ENCODE data around the gene HDAC4.

GRCh38 chr2:239028253-239028619, 372.6 kb downstream of the HDAC4 start:
- TF ChIP-seq, protein P1, sequence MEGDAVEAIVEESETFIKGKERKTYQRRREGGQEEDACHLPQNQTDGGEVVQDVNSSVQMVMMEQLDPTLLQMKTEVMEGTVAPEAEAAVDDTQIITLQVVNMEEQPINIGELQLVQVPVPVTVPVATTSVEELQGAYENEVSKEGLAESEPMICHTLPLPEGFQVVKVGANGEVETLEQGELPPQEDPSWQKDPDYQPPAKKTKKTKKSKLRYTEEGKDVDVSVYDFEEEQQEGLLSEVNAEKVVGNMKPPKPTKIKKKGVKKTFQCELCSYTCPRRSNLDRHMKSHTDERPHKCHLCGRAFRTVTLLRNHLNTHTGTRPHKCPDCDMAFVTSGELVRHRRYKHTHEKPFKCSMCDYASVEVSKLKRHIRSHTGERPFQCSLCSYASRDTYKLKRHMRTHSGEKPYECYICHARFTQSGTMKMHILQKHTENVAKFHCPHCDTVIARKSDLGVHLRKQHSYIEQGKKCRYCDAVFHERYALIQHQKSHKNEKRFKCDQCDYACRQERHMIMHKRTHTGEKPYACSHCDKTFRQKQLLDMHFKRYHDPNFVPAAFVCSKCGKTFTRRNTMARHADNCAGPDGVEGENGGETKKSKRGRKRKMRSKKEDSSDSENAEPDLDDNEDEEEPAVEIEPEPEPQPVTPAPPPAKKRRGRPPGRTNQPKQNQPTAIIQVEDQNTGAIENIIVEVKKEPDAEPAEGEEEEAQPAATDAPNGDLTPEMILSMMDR (tag by site-specific recombination; IDR thresholded peaks at IDR 0.05), result no peak
- no peak for TF ChIP-seq ZNF768 (tag by site-specific recombination; IDR thresholded peaks at IDR 0.05)
- TF ChIP-seq, protein P2, sequence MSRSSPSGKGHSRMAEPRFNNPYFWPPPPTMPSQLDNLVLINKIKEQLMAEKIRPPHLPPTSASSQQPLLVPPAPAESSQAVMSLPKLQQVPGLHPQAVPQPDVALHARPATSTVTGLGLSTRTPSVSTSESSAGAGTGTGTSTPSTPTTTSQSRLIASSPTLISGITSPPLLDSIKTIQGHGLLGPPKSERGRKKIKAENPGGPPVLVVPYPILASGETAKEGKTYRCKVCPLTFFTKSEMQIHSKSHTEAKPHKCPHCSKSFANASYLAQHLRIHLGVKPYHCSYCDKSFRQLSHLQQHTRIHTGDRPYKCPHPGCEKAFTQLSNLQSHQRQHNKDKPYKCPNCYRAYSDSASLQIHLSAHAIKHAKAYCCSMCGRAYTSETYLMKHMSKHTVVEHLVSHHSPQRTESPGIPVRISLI (tag by site-specific recombination; IDR thresholded peaks at IDR 0.05), result no peak
- no peak for TF ChIP-seq ZNF18 (tag by site-specific recombination; IDR thresholded peaks at IDR 0.05)
- no peak for TF ChIP-seq MEIS1 (CRISPR knock-in tag; IDR thresholded peaks at IDR 0.05; ENCODE audit: borderline replicate concordance)
- TF ChIP-seq YY1 (tag by site-specific recombination; IDR thresholded peaks at IDR 0.05), result no peak
- TF ChIP-seq, protein P3, sequence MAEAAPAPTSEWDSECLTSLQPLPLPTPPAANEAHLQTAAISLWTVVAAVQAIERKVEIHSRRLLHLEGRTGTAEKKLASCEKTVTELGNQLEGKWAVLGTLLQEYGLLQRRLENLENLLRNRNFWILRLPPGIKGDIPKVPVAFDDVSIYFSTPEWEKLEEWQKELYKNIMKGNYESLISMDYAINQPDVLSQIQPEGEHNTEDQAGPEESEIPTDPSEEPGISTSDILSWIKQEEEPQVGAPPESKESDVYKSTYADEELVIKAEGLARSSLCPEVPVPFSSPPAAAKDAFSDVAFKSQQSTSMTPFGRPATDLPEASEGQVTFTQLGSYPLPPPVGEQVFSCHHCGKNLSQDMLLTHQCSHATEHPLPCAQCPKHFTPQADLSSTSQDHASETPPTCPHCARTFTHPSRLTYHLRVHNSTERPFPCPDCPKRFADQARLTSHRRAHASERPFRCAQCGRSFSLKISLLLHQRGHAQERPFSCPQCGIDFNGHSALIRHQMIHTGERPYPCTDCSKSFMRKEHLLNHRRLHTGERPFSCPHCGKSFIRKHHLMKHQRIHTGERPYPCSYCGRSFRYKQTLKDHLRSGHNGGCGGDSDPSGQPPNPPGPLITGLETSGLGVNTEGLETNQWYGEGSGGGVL (tag by site-specific recombination; IDR thresholded peaks at IDR 0.05), result no peak
- no peak for TF ChIP-seq ZBTB1 (tag by site-specific recombination; IDR thresholded peaks at IDR 0.05)
- TF ChIP-seq REST (tag by site-specific recombination; IDR thresholded peaks at IDR 0.05), result no peak
- no peak for TF ChIP-seq ZNF133 (tag by site-specific recombination; IDR thresholded peaks at IDR 0.05)
- no peak for TF ChIP-seq ZNF549 (tag by site-specific recombination; IDR thresholded peaks at IDR 0.05)
- TF ChIP-seq ELK4 (IDR thresholded peaks at IDR 0.05; ENCODE audit: borderline replicate concordance, low read depth, low read length), result no peak
- TF ChIP-seq ZEB2 (tag by site-specific recombination; IDR thresholded peaks at IDR 0.05), result no peak
- TF ChIP-seq ZFP37 (tag by site-specific recombination; IDR thresholded peaks at IDR 0.05), result no peak
